NT2/D1 (cell line): ENCODE data around the gene POLR2I.

Experiments used
- YY1 ChIP-seq: IDR thresholded peaks from 2 replicates; pipeline ENCODE4 v1.6.1; 2011; ENCODE audit not compliant: insufficient read length, insufficient read depth
- ZNF274 ChIP-seq: IDR thresholded peaks from 2 replicates; pipeline ENCODE4 v1.6.1; 2011; ENCODE audit warnings: mild to moderate bottlenecking, low read depth, low read length

DNA sequence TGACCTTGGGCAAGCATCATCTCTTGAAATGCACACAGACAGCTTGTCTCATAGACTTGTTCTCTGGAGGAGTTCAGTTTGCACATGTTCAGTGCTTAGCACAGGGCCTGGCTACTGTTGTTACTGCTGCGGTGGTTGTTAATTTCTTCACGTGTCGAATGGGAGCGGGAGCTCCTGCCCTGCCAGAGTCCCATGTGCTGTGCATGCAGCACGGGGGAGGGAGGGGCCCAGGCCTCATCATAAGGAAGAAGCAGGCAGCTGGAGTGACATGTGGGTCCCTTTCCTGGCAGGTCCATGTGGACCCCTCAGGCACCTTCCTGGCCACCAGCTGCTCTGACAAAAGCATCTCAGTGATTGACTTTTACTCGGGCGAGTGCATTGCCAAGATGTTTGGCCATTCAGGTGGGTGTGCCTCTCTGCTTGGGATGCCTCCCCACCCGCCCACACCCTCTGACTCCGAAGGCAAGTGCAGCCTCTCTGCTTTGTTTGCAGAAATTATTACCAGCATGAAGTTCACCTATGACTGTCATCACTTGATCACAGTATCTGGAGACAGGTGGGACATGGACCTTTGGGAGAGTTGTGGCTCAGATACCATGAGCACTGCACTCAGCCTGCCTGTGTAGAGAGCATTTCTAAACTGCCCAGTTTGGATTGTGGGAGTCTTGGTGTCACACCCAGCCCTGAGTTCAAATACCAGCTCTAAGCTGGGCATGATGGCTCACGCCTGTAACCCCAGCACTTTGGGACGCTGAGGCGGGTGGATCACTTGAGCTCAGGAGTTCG is 23.6 kb downstream of the POLR2I start:
- TF ChIP-seq YY1 (no peak), ZNF274 (no peak)
